ENCODE measurements around the gene IL17RB.

IL17RB gene

GRCh38 chr3:53828581-53828980, 17.8 kb upstream of the IL17RB start:
- no peak for TF ChIP-seq CTCF (IDR thresholded peaks at IDR 0.05)
- H3K27me3 ChIP-seq, result no peaks in the 10 kb centered on the region
- no peak for DNase-seq
- no peak overlapping the region for H3K4me3 ChIP-seq
- H3K4me1 ChIP-seq, result no peaks in the 10 kb centered on the region
- intact Hi-C loops (cut with DNase I; ENCODE audit: low total_unique reads), result no loop called here
- H3K9me3 ChIP-seq, result no peaks in the 10 kb centered on the region
- H3K36me3 ChIP-seq, result peaks cover 0 to 1% (median 0%) of the 10 kb centered on the region in 3 donors
- H3K27ac ChIP-seq, result no peak overlapping the region

- peak in 1 of 2 donors; percentile 5 for DNase-seq
- no peaks in the 10 kb centered on the region for H3K36me3 ChIP-seq
- intact Hi-C loops (cut with DNase I; ENCODE audit: low total_unique reads), result no loop called here
- no peaks in the 10 kb centered on the region for H3K9me3 ChIP-seq
- H3K27me3 ChIP-seq, result no peaks in the 10 kb centered on the region
- H3K27ac ChIP-seq, result no peak overlapping the region
- no peaks in the 10 kb centered on the region for H3K4me1 ChIP-seq
- no peak overlapping the region for H3K4me3 ChIP-seq
- TF ChIP-seq CTCF (IDR thresholded peaks at IDR 0.05), result no peak
Measured at GRCh38 chr3:53829605-53830004, 16.8 kb upstream of the IL17RB start.

GRCh38 chr3:53830944-53831343, 15.4 kb upstream of the IL17RB start:
- no peaks in the 10 kb centered on the region for H3K9me3 ChIP-seq
- H3K27ac ChIP-seq, result no peak overlapping the region
- no peaks in the 10 kb centered on the region for H3K36me3 ChIP-seq
- no peak for TF ChIP-seq CTCF (IDR thresholded peaks at IDR 0.05)
- intact Hi-C loops (cut with DNase I; ENCODE audit: low total_unique reads), result no loop called here
- no peaks in the 10 kb centered on the region for H3K4me1 ChIP-seq
- peak in 1 of 2 donors; percentile 23 for DNase-seq
- no peaks in the 10 kb centered on the region for H3K27me3 ChIP-seq
- no peak overlapping the region for H3K4me3 ChIP-seq

- intact Hi-C loops (cut with DNase I; ENCODE audit: low total_unique reads), result no loop called here
- Histone ChIP-seq H3K9me3 (no peaks in the 10 kb centered on the region), H3K36me3 (peaks cover 0 to 2% (median 0%) of the 10 kb centered on the region in 3 donors), H3K27me3 (no peaks in the 10 kb centered on the region), H3K27ac (no peak overlapping the region), H3K4me3 (no peak overlapping the region), H3K4me1 (no peaks in the 10 kb centered on the region)
- peak in 1 of 2 donors; percentile 56 for DNase-seq
- no peak for TF ChIP-seq CTCF (IDR thresholded peaks at IDR 0.05)
Measured at GRCh38 chr3:53833053-53833645, 13.2 kb upstream of the IL17RB start.

- peak in 1 of 2 donors; percentile 54 for DNase-seq
- H3K27ac ChIP-seq, result no peak overlapping the region
- H3K9me3 ChIP-seq, result no peaks in the 10 kb centered on the region
- no peaks in the 10 kb centered on the region for H3K27me3 ChIP-seq
- TF ChIP-seq CTCF (IDR thresholded peaks at IDR 0.05), result no peak
- peaks cover 0 to 8% (median 0%) of the 10 kb centered on the region in 3 donors for H3K36me3 ChIP-seq
- intact Hi-C loops (cut with DNase I; ENCODE audit: low total_unique reads), result no loop called here
- no peaks in the 10 kb centered on the region for H3K4me1 ChIP-seq
- H3K4me3 ChIP-seq, result no peak overlapping the region
Measured at GRCh38 chr3:53833700-53834099, 12.7 kb upstream of the IL17RB start.

Data from tibial artery (tissue), 4 donors.